HL-60 (cell line): ENCODE data around the gene GORASP2.

Experiments used
- DNase-seq, 2 experiments: peaks; one replicate each; pipeline ENCODE4 v3.0.0-alpha.2; 2010 to 2020; ENCODE audit warnings: low read depth in 1 of 2, low spot score in 1 of 2
- H3K27ac ChIP-seq: fragments of 250-450 bp; sonication (Bioruptor Pico); replicated peaks from 2 replicates; pipeline ENCODE4 v1.5.1; 2020; ENCODE audit warnings: mild to moderate bottlenecking, moderate library complexity
- H3K27me3 ChIP-seq: fragments of 250-450 bp; sonication (Bioruptor Pico); 2 replicates; pipeline ENCODE4 v1.5.1; 2021; ENCODE audit warnings: mild to moderate bottlenecking, moderate library complexity; ENCODE audit not compliant: insufficient read depth, poor library complexity, severe bottlenecking
- H3K4me3 ChIP-seq: replicated peaks from 2 replicates; pipeline ENCODE4 v1.5.1; 2011; ENCODE audit warnings: mild to moderate bottlenecking, control low read depth, low read length; ENCODE audit not compliant: insufficient read depth
- GABPA ChIP-seq: IDR thresholded peaks from 2 replicates; pipeline ENCODE4 v1.6.1; 2012; ENCODE audit warnings: low read depth
- POLR2AphosphoS5 ChIP-seq: IDR thresholded peaks from 2 replicates; pipeline ENCODE4 v1.6.1; 2012; ENCODE audit warnings: low read depth
- SPI1 ChIP-seq: IDR thresholded peaks from 2 replicates; pipeline ENCODE4 v1.6.1; 2012; ENCODE audit warnings: low read depth, mild to moderate bottlenecking, borderline replicate concordance
- TF ChIP-seq, protein P1 (sequence below): IDR thresholded peaks from one replicate; pipeline ENCODE4 v1.5.1; 2011; ENCODE audit warnings: low read length, control low read depth, inconsistent platforms; ENCODE audit not compliant: insufficient read depth
- TF ChIP-seq, protein P2 (sequence below): IDR thresholded peaks from 2 replicates; pipeline ENCODE4 v1.6.1; 2012; ENCODE audit warnings: low read depth; ENCODE audit not compliant: insufficient replicate concordance

The GORASP2 gene

DNA sequence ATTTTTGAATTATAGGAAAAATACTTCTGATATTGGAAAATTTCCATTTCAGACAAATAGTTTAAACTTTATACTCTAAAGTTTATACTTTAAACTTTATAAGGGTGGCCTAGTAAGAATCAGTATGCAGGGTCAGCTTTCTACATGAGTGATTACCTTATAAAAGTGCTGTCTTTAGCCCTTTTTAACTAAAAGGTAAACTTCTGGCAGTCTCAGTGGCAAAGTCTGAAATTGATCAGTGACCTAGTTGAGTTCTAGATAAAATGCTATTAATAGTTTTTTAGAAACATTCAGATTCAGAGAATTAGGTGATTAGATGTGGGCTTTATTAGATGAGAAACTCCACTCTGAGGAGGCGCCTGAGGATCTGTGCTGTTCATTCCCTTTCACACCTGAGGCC, 15.5 kb downstream of the GORASP2 start:
- no peak for TF ChIP-seq SPI1
- TF ChIP-seq, protein P1, sequence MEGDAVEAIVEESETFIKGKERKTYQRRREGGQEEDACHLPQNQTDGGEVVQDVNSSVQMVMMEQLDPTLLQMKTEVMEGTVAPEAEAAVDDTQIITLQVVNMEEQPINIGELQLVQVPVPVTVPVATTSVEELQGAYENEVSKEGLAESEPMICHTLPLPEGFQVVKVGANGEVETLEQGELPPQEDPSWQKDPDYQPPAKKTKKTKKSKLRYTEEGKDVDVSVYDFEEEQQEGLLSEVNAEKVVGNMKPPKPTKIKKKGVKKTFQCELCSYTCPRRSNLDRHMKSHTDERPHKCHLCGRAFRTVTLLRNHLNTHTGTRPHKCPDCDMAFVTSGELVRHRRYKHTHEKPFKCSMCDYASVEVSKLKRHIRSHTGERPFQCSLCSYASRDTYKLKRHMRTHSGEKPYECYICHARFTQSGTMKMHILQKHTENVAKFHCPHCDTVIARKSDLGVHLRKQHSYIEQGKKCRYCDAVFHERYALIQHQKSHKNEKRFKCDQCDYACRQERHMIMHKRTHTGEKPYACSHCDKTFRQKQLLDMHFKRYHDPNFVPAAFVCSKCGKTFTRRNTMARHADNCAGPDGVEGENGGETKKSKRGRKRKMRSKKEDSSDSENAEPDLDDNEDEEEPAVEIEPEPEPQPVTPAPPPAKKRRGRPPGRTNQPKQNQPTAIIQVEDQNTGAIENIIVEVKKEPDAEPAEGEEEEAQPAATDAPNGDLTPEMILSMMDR: no peak
- no peak for DNase-seq
- Histone ChIP-seq H3K27ac (no peak overlapping the region), H3K27me3 (no peaks in the 10 kb centered on the region), H3K4me3 (no peak overlapping the region)

DNA sequence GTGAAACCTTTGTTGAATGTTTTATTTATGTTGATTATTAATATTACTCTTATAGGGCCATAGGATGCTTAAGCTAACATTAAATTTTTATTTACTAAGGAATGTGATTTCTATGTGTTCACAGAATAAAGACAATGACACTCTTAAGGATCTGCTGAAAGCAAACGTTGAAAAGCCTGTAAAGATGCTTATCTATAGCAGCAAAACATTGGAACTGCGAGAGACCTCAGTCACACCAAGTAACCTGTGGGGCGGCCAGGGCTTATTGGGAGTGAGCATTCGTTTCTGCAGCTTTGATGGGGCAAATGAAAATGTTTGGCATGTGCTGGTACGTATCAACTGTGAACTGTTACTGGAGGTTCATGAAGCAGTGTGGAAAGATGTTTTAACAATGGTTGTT, 20.4 kb downstream of the GORASP2 start:
- Histone ChIP-seq H3K27ac (no peak overlapping the region), H3K4me3 (no peak overlapping the region), H3K27me3 (no peaks in the 10 kb centered on the region)
- no peak for DNase-seq
- no peak for TF ChIP-seq GABPA
- TF ChIP-seq, protein P2, sequence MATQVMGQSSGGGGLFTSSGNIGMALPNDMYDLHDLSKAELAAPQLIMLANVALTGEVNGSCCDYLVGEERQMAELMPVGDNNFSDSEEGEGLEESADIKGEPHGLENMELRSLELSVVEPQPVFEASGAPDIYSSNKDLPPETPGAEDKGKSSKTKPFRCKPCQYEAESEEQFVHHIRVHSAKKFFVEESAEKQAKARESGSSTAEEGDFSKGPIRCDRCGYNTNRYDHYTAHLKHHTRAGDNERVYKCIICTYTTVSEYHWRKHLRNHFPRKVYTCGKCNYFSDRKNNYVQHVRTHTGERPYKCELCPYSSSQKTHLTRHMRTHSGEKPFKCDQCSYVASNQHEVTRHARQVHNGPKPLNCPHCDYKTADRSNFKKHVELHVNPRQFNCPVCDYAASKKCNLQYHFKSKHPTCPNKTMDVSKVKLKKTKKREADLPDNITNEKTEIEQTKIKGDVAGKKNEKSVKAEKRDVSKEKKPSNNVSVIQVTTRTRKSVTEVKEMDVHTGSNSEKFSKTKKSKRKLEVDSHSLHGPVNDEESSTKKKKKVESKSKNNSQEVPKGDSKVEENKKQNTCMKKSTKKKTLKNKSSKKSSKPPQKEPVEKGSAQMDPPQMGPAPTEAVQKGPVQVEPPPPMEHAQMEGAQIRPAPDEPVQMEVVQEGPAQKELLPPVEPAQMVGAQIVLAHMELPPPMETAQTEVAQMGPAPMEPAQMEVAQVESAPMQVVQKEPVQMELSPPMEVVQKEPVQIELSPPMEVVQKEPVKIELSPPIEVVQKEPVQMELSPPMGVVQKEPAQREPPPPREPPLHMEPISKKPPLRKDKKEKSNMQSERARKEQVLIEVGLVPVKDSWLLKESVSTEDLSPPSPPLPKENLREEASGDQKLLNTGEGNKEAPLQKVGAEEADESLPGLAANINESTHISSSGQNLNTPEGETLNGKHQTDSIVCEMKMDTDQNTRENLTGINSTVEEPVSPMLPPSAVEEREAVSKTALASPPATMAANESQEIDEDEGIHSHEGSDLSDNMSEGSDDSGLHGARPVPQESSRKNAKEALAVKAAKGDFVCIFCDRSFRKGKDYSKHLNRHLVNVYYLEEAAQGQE: no peak
- TF ChIP-seq, protein P1: no peak
- TF ChIP-seq SPI1: no peak

DNA sequence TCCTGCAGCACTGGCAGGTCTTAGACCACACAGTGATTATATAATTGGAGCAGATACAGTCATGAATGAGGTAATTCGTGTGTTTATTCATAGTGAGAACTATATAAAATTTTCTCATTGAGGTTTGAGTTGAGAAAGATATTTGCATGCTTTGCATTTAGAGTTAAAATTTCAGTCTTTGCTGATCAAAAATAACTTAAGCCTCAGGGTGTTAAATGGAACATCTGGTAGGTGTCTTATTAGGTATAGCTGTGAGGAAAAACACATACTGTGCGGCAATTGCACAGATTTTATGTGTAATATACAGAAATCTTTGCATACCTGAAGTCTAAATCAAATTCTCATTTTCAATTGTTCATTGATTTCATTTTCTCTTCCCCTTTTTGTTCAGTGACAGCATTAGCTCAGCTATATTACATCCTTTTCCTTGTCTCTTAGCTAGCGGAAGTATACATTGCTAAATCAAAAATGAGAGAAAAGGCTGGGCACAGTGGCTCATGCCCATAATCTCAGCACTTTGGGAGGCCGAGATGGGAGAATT, 21.2 kb downstream of the GORASP2 start:
- H3K27me3 ChIP-seq: no peaks in the 10 kb centered on the region
- no peak overlapping the region for H3K4me3 ChIP-seq
- DNase-seq: no peak
- TF ChIP-seq, protein P2: no peak
- TF ChIP-seq SPI1 (no peak), GABPA (no peak), POLR2AphosphoS5 (no peak)
- TF ChIP-seq, protein P1: no peak
- no peak overlapping the region for H3K27ac ChIP-seq

DNA sequence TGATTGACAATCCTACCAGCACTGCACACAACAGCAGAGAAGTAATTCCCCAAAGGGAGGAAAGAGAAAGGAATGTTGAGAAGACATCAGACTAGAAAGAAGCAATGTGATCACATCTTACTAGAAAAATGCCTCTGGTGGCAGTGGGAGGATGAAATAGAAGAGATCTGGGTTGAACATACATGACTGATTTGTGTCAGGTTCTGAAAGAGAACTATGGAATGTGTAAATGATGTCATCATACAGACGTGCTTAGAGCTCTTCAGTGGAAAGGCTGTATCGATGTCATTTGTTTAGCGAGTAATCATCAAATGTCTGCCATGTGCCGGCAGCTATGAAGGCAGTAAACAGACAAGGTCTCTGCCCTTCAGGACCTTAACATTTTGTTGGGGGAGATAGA, 24.9 kb downstream of the GORASP2 start:
- Histone ChIP-seq H3K27ac (no peak overlapping the region), H3K4me3 (no peak overlapping the region), H3K27me3 (no peaks in the 10 kb centered on the region)
- DNase-seq: no peak
- TF ChIP-seq POLR2AphosphoS5: no peak
- TF ChIP-seq GABPA: no peak
- TF ChIP-seq, protein P2: no peak
- no peak for TF ChIP-seq SPI1
- TF ChIP-seq, protein P1: no peak
